Measurements from ENCODE around the gene SH3GLB1.

Gene SH3GLB1

GRCh38 chr1:86739648-86740509 is 35.5 kb downstream of the SH3GLB1 start:
- peak; percentile 43 for DNase-seq

DNA sequence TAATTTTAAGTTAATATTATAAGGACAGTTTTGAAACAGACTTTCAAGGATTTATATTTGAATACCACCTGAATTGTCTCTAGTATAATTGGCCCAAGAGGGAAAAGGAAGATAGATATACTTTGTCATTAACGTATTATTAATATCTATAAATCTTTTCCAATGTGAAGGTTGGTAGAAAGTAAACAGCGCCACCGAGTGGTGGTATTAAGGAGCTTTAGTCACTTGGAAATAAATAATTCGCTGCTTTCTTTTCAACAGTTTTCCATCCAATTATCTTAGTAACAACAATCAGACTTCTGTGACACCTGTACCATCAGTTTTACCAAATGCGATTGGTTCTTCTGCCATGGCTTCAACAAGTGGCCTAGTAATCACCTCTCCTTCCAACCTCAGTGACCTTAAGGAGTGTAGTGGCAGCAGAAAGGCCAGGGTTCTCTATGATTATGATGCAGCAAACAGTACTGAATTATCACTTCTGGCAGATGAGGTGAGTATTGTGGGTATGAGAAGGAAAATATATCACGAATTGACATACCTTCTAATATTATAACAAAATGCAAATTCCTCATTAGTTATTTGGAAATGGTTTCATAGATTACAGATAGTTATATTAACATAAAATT is 37.7 kb downstream of the SH3GLB1 start:
- DNase-seq: peak; percentile 59

DNA sequence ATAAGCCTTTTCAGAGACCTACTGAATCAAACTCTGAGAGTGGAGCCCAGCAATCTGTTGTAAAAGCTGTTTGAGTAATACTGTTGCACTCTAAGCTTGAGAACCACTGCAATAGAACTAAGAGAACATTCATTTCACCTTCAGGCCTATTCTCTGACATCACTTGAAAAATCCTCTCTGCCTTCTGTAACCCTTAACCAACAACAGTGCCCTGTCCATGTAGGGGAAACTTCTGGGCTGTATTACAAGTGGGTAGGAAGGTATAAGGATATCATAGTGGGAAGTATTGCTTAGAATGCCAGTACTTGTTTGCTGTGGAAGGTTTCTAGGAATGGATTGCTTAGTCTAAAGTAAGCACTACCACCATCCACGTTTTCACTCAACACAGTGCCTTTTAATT is 42.9 kb downstream of the SH3GLB1 start:
- DNase-seq: no peak

- DNase-seq: no peak
Measured at GRCh38 chr1:86748622-86749373, 44.4 kb downstream of the SH3GLB1 start.

- no peak for DNase-seq
Measured at GRCh38 chr1:86750076-86750475, 45.7 kb downstream of the SH3GLB1 start.

GRCh38 chr1:86750530-86750929 is 46.2 kb downstream of the SH3GLB1 start:
- no peak for DNase-seq

- no peak for DNase-seq
Measured at GRCh38 chr1:86751923-86752322, 47.5 kb downstream of the SH3GLB1 start.

DNA sequence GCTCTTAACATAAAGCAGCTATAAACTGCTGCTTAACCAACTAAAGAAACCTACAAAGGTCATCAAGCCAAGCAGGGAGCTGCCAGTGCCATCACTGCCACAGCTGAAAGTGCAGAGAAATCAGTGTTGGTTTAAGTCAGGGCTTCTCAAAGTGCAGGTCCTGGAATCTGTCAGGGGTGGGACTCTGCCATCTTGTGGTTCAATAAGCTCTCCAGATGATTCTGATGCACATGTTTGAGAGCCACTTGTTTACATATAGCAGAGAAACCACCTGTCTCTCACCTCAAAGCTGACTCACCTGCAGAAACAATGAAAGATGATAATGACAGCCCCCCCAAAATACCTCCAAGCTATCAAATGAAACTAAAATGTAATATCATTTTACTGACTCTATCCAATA is 49.3 kb downstream of the SH3GLB1 start:
- DNase-seq: peak; percentile 16

DNA sequence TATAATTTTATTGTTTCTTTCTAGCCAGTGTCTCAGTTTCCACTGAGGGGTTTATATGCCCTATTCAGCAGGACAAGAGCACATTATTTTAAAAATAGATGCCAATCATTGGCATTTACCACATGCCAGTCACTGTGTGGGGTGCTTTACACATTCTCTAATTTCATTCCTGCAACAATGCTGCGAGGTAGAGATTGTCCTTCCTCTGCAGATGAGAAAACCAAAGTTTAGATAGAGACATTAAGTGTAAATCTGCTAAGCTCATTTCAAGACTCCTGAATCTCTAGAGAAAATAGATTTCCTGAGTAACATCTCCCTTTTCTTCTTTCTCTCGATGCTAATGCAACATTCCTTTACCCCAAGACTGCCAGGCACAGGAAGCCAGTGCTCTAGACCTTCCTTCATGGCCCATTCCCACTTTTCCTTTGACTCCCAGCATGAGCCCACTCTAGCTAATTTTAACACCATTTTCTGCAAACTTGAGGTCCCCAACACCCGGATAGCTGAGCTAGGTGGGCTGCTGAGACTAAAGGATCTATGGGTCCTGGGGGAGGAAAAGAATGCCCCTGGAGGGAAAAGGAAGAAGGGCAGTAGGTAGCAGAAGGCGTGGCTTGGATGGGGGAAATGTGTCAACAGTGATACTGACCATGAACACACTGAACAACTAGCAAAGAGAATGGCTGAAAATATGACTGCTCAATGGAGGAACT is 50.0 kb downstream of the SH3GLB1 start:
- no peak for DNase-seq

DNA sequence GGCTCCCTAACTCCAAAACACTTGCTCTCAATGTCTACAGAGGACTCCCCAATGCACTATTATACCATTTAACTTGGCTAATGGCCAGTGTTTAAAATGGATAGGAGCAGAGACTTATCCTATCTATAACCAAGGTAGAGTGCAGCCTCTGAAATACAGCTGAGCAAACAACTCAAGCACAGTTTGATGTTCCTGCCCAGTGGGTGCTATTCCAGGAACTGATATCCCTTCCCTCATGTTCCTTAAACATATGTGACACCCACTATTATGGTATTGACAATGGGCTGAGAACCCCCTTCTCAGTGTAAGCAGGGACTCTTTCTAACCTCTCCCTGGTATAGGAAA is 51.7 kb downstream of the SH3GLB1 start:
- DNase-seq: no peak

DNA sequence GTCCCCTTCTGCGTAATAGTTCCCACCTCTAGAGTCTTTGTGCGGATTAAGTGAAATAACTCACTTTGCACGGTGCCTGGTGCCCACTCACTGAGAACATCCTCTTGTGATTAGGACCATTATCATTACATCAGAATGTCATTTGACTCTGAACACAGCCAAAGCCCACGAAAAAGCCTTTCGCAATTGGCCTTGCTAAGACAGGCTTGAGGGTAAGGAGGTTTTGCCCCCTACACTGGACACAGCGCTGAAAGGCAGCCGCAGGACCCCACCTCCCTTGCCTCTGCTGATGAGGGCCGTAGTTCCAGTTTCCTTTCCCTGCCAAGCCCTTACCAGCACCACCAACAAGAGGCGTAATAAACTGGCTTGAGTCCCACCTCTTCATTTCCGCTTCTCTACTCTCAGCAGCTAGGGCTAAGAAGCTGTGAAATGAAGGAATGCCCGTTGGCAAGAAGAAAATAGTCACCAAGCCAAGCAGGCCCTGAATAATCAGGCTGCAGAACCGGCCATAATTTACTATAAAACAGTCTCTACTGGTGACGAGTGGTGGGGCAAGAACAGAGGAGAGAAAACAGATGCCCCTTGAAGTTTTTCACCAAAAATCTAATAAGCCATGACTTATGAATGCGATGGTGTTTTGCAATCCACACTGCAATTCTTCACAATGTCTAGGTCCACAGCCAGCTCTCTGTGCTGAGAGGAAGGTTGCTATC is 53.1 kb downstream of the SH3GLB1 start:
- no peak for DNase-seq

GRCh38 chr1:86758570-86758969 is 54.2 kb downstream of the SH3GLB1 start:
- no peak for DNase-seq

DNA sequence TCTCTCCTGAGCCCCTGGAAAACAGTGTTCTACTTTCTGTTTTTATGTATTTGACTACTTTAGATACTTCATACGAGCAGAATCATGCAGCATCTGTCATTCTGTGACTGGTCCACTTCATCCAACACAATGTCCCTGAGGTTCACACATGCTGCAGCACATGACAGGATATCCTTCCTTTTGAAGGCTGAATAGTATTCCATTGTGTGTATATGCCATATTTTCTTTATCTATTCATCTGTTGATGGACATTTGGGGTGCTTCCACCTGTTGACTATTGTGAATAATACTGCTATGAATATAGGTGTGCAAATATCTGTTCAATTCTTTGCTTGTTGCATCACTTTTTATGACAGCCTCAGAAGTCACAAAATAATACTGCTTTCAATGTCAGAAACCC is 55.8 kb downstream of the SH3GLB1 start:
- no peak for DNase-seq

DNA sequence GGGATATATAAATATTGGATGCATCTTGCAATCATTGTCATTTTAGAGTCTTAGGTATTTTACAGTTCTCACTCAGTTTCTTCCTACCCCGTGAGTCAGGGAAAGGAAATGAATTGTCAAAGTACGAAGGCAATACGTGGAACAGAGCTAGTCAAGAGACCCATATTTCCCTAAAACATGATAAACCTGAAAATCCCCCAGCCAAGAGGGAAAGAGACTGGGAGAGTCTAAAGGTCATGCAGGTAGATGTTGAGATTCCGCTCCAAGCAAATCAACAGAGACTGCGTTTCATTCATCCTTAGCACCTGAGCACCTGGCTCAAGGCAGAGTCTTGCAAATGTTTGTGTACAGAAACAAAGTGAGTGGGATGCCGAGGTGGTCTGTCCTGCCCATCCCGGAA is 58.0 kb downstream of the SH3GLB1 start:
- no peak for DNase-seq

GRCh38 chr1:86764523-86764922 is 60.1 kb downstream of the SH3GLB1 start:
- DNase-seq: no peak

DNA sequence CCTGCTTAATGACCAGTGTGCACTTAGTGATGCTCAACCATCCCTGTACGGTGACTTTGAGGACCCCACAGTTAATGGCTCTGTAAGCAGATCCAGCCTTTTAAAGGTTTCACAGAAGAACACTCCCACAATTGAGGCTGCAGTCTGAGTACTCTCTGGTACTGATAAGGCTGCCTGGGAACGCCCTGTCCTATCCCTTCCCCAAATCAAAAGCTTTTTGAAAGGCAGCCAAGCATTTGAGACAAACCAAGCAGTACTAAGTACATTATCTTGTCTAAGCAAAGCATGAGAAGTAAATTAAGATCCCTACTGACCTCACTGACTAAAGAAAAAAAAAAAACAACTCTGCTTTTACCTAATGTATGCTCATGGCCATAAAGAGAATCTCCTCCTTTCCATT is 60.7 kb downstream of the SH3GLB1 start:
- DNase-seq: no peak

- DNase-seq: no peak
Measured at GRCh38 chr1:86765674-86766073, 61.3 kb downstream of the SH3GLB1 start.

DNA sequence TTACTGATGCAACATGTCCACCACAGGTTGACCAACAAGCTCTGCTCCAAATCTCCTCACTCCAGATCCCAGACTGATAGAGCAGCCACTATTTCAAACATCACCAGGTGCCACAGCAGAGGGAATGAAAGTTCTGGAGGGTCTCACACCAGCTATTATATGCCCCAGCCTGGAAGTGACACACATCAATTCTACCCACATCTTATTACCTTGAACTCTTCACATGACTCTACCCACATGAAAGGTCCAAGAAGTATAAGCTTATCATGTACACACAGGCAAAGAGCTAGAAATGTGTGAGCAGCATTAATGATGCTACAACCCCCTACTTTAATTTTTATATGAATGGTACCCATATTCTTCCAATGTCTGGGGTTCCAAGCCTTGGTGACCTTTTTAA is 64.2 kb downstream of the SH3GLB1 start:
- no peak for DNase-seq

GRCh38 chr1:86769065-86769464 is 64.7 kb downstream of the SH3GLB1 start:
- DNase-seq: no peak

DNA sequence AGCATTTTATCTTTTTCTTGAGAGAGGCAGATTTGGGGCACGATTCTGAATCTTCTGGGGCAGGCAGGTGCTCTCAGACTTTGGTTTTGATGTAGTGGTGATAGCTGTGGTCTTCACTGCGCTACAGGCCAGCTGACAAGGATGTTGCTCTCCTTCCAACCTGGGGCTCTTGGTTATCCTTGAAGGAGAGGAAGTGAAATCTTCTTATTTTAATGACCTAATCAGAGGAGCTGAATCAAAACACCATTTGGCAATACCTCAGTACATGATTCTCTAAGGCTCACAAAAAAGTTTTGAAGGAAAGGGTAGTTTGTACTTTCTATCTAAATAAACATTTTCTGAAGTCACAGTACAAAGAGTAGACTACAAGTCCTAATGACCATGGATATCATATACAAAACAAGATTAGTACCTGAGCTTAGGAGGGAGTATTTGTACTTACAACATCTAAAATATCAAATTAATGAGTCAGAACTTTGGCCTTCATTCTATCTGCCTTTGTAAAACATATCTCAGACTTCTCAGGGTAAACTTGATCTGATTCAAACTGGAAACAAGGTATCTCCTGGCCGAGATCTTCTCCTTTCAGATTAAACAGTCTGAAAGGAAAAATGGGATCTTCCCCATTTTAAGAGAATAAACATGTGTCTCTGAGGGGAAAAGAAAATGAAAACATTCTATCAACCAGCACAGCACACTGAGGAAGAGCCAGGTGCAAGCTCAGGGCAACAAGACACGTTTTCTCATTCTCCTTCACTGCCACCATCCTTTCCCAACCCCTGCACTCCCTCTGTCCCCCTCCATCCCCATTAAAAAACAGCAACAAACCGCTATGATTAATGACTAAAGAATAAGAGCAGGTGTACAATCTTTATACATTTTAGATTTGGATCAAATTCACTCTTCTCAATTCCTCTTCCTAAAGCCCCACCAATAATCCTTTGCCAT is 69.2 kb downstream of the SH3GLB1 start:
- DNase-seq: no peak
